Hepatocyte (in vitro differentiated cells): ENCODE measurements around the gene METTL24.

Source experiments
- CTCF ChIP-seq: fragments of 200-600 bp; sonication (generic); IDR thresholded peaks from 2 replicates; pipeline ENCODE4 v1.5.1; 2016; ENCODE audit warnings: antibody characterized with exemption, mild to moderate bottlenecking; ENCODE audit not compliant: poor library complexity
- EZH2phosphoT487 ChIP-seq: fragments of 200-600 bp; sonication (generic); IDR thresholded peaks from one replicate; pipeline ENCODE4 v1.6.1; 2018; ENCODE audit warnings: antibody characterized with exemption, mild to moderate bottlenecking, low read depth, moderate library complexity; ENCODE audit not compliant: unreplicated experiment, severe bottlenecking

DNA sequence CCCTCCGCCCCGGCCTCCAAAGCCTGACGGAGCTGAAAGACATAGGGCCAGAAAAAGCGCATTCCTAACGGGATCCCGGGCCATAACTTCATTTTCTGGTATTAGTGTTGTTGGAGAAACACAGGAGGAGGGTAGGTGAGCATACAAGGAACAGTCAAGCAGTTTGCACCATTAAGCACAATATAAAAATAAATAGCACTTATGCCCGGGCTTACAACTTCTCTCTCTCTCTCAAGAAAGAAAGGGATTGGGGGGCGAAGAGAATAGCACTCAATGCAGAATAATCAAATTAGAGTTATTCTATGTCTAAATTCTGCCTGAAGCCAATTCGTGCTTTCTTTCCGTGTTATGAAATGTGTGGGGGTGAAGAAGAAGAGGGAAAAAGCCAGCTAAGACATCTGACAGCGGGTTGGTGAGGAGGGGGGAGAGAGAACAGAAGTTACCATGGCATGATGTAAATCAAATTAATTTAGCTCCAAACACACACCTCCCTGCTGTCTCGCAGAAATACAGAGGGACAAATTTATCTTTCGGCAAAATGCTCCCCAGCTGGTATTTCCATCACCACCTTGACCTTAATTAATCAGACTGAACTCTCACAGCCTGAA, 508 bp upstream of the METTL24 start:
- TF ChIP-seq CTCF = no peak
- TF ChIP-seq EZH2phosphoT487 = no peak
